DMS114 treated with DMSO at 0.1 percent for 48 hours (cell line): Measurements from ENCODE around the gene SLC6A9.

Source experiments
- DNase-seq: peaks from one replicate; lab custom pipeline; 2025; ENCODE audit not compliant: unreplicated experiment; lab: John Stamatoyannopoulos, UW

SLC6A9 gene

DNA sequence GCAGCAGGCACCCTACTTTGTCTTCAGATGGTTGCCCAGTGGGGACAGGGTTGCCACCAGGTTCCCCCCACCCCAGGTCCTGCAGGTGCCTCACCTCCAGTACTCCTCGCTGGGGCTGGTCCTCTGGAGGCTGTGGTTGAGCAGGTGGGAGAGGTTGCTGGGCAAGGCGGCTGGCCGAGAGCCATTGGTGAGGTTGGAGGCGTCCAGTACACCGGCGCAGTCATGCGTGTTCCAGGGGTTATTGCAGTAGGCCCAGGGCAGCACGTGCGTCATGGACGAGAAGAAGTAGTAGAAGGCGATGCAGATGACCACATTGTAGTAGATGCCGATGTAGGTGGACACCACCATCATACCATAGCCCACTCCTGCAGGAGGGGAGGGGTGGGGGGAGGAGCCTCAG is 23.0 kb downstream of the SLC6A9 start:
- no peak for DNase-seq

GRCh38 chr1:44002606-44003157 is 28.6 kb downstream of the SLC6A9 start:
- DNase-seq = no peak

DNA sequence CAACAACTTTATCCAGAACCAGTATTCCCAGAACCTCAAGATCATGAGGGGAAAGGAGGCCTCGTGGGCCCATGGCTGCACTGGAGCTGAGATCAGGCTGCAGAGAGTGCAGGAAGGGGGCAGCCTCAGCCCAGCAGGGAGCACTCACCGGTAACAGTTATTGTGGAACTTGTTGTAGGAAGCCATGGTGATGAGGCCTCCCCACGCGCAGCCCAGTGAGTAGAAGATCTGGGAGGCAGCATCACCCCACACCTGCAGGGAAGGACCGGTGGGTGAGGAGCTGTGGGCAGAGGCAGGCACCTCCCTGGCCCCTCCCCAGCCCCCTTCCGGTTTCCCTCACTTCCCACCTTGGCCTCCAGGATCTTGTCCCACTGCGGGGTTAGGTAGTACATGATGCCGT is 29.1 kb downstream of the SLC6A9 start:
- DNase-seq = no peak

DNA sequence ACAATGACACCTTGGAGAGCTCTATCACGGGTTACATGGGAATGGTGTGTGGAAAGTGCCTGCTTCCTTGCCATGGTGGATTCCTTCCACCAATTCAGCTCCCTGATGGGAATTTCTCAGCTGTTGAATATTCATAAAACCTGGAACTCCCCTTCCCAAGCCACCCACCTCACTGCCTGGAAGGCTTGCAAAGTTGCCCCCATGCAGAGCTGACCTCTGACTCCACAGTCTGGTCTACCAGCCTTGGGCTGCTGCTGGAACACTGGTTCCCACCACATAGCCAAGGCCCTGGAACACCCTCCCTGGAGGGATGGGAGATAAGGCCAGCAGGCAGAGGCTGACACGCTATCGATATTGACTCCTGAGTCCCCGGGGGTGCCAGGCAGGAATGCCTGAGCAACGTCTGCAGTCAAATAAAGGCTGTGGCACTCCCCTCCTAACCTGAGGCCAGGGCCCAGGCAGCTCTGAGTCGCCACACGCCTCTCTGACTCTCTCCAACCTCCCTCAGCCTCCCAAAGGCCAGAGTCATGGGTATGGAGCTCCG is 31.1 kb downstream of the SLC6A9 start:
- DNase-seq = no peak

DNA sequence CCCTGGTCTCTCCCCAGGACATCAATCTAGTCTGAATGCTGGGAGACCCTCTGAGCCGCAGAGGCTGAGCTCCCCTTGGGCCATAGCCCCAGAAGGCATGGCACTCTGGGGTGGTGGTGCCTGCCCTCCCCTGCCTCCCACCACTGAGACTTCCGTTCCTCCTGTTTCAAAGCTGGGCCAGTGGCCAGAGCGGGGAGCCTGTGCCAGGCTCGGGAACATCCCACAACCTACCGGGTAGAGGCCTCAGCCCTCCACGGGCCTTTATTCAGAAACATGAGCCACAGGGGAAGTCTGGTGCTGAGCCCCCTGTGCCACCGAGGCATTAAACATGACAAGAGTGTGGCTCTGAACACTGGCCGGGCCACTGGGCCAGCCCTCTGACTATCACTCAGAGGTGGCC is 31.8 kb downstream of the SLC6A9 start:
- no peak for DNase-seq

GRCh38 chr1:43998000-43998378 is 33.3 kb downstream of the SLC6A9 start:
- no peak for DNase-seq

DNA sequence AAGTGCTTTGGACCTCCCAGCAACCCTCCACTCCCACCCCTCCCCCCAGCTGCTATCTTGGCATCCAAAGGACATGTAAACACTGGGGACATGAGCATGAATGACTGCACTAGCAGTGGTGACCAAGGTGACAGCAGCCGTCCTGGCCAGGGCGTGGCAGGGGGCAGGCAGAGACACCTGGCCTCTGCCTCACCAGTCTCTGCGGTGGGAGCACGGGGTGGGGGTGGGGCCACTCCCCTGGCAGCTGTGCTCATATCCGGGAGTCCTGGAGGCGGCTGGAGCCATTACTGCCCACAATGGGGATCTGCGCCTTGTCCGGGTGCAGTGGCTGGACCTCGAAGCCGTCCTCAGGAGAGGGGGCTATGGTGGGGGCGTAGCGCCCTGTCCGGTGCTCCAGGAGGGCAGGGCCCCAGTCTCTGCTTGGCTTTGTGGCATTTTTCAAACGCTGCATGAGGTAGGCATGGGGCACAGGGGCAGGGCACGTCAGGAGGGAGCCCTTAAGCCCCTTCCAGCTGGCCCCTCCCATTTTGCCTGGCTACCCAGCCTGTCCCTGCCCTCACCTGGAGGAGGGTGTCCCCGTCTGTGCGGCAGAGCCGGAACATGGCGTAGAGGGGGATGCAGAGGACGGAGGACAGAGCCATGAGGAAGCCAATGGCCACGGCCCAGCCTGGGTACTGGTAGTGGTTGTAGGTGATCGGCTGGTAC is 33.8 kb downstream of the SLC6A9 start:
- DNase-seq = no peak

- DNase-seq = no peak
These were observed 34.5 kb downstream of the SLC6A9 start for GRCh38 chr1:43996733-43997115.

DNA sequence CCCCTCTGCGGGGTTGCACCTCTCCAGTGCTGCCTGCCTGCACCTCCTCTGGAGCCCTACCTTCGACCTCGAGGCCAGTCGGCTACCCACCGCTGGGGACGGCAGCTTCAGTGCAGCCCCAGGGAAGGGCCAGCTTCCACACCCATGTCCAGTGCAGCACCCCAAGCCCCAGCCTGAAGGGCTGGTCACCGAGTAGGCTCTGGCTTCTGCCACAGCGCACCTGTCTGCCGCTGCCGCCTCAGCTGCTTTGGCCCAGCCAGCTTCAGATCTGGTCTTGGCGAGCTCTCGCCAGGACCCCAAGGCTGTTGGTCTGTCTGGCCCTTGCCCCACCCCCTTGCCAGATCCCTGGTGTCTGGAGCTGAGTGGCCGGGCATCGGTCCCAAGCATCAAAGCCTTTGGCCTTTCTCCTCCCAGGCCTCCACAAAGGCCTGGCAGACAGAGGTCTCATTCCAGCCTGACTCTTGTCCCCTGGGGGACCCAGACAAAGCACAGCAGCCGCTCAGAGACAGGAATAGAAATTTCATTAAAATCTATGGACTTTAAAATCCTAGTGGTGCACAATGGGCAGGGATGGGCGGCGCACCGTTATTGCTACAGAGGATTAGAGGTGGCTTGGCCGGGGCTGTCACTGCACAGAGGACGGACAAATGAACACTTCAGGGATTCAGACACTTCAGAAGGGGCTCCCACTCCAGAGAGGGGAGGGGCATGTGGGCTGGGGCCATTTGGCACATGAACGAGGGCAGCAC is 35.1 kb downstream of the SLC6A9 start:
- DNase-seq = no peak

- peak; percentile 21 for DNase-seq
These were observed 36.2 kb downstream of the SLC6A9 start for GRCh38 chr1:43994794-43995790.

DNA sequence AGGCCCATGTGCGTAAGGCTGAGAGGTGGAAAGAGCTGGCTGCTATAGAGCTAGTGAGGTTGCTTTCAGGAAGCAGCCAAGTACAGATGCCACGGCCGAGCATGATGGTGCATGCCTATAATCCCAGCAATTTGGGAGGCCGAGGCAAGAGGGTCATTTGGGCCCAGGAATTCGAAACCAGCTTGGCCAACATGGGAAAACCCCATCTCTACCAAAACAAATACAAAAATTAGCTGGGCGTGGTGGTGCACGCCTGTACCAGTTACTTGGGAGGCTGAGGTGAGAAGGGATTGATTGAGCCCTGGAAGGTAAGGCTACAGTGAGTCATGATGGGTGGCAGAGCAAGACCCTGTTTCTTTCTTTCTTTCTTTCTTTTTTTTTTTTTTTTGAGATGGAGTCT is 37.2 kb downstream of the SLC6A9 start:
- DNase-seq = no peak

- DNase-seq = no peak
These were observed 37.9 kb downstream of the SLC6A9 start for GRCh38 chr1:43993206-43993914.

- no peak for DNase-seq
These were observed 38.8 kb downstream of the SLC6A9 start for GRCh38 chr1:43992232-43992995.

GRCh38 chr1:43991476-43992231 is 39.6 kb downstream of the SLC6A9 start, which contains the start of gene CCDC24:
Gene CCDC24 (plus strand): TSS chr1:43991599. CDS start chr1:43991879, 280 bp downstream.
- peak; percentile 72 for DNase-seq

DNA sequence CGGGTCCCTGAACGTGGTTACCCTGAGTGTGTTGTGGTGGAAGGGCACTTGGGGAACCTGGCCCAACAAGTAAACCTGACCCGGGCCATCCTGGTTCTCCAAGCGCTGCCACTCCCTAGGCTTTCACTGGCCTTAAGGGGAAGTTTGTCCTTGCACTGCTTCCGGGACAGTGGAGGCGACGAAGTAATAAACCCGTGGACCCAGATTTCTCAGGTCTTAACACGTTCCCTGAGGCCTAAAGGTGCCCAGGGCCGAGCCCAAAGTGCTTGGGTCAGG is 40.1 kb downstream of the SLC6A9 start:
- no peak for DNase-seq

DNA sequence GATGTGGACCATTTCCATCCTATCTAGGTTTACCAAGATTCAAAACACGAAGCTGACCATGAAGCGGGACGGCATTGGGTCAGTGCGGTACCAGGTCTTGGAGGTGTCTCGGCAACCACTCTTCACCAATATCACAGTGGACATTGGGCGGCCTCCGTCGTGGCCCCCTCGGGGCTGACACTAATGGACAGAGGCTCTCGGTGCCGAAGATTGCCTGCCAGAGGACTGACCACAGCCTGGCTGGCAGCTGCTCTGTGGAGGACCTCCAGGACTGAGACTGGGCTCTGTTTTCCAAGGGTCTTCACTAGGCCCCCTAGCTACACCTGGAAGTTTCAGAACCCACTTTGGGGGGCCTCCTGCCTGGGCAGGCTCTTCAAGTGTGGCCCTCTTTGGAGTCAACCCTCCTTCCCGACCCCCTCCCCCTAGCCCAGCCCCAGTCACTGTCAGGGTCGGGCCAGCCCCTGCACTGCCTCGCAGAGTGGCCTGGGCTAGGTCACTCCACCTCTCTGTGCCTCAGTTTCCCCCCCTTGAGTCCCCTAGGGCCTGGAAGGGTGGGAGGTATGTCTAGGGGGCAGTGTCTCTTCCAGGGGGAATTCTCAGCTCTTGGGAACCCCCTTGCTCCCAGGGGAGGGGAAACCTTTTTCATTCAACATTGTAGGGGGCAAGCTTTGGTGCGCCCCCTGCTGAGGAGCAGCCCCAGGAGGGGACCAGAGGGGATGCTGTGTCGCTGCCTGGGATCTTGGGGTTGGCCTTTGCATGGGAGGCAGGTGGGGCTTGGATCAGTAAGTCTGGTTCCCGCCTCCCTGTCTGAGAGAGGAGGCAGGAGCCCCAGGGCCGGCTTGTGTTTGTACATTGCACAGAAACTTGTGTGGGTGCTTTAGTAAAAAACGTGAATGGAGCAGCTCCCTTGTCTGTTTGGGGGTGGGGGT is 40.7 kb downstream of the SLC6A9 start:
- DNase-seq = no peak

DNA sequence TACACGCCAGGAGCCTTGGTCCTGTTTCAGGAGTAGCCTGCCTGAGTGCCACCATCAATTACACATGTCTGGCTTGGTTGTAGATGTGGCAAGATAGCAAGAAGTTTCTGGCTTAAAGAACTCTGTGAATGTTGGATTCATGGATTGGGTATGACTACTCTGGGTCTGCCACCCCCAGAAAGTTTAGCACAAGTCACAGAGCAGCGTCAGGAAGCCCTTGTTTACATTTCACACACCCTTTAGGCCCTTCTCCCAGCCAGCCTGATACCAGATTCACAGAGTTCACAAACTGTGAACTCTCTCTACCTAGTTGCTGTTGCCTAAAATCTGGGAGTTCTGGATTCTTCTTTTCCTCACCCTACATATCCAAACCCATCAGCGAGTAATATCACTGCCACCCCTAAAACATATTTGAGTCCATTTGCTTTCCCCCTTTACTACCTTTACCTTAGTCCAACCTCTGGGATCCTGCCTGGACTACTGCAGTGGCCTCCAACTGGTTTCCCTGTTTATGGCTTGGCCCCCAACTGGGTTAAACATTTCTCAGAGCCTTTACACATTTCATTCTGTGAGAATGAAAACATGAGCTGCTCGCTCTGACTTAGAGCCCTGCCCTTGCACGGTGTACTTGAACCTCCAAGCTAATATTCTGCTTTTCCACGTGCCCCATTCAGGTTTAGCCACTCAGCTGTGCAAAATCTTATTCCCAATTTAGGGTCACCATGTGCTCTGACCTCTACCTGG is 43.9 kb downstream of the SLC6A9 start:
- no peak for DNase-seq
